Esophagus (tissue), 2 donors: ENCODE data around the gene KCND2. TPM values are rescaled to one million over a fixed set of nuclear protein-coding genes. Genes with fewer than 3 reads are reported as not detected.

Source experiments
- H3K27ac ChIP-seq, 2 donors: one replicate each; pipeline ENCODE4 v1.5.1; 2013; ENCODE audit warnings: low read depth in 2 of 2, mild to moderate bottlenecking in 2 of 2, inconsistent platforms in 1 of 2, low read length in 1 of 2, moderate library complexity in 1 of 2
- H3K27me3 ChIP-seq, 2 donors: one replicate each; pipeline ENCODE4 v1.6.1; 2013; ENCODE audit warnings: low read length in 2 of 2, control low read depth in 1 of 2, mild to moderate bottlenecking in 1 of 2; ENCODE audit not compliant: insufficient read depth in 2 of 2, control insufficient read depth in 1 of 2
- H3K36me3 ChIP-seq, 2 donors: one replicate each; pipeline ENCODE4 v1.6.1; 2013; ENCODE audit warnings: low read length in 1 of 2; ENCODE audit not compliant: control insufficient read depth in 2 of 2, insufficient read depth in 2 of 2
- H3K4me1 ChIP-seq, 2 donors: one replicate each; pipeline ENCODE4 v1.6.1; 2013; ENCODE audit warnings: low read length in 1 of 2; ENCODE audit not compliant: control insufficient read depth in 2 of 2, insufficient read depth in 2 of 2
- H3K4me3 ChIP-seq, 2 donors: one replicate each; pipeline ENCODE4 v1.5.1; 2013; ENCODE audit warnings: low read length in 2 of 2, mild to moderate bottlenecking in 2 of 2, low read depth in 1 of 2, moderate library complexity in 1 of 2
- H3K9me3 ChIP-seq, 2 donors: one replicate each; pipeline ENCODE4 v1.6.1; 2013; ENCODE audit warnings: mild to moderate bottlenecking in 2 of 2, low read depth in 1 of 2, low read length in 1 of 2, moderate library complexity in 1 of 2; ENCODE audit not compliant: control insufficient read depth in 2 of 2, insufficient read depth in 1 of 2
- WGBS, 2 donors: extraction: QIAGEN DNeasy Blood & Tissue Kit; methylation state at CpG; one replicate each; pipeline ENCODE4 v1.1.7; 2013; 5-methylcytosine and 5-hydroxymethylcytosine counted together
- polyA plus RNA-seq, 2 donors: library from polyadenylated mRNA; stranded (reverse); fragments of 200-250 nt; gene quantifications; one replicate each; pipeline ENCODE4 v1.2.3, GENCODE V29; 2013
- donor health status: healthy with polysubstance abuse.
- donor health status: Bipolar disorder and iron deficiency.

The KCND2 gene
- polyA plus RNA-seq, 2 donors: 0.04 TPM; not detected in 1

GRCh38 chr7:120617275-120617674 lies 344.3 kb downstream of the KCND2 start:
- Histone ChIP-seq H3K9me3 (no peaks in the 10 kb centered on the region), H3K4me1 (no peaks in the 10 kb centered on the region), H3K36me3 (no peaks in the 10 kb centered on the region), H3K4me3 (no peak overlapping the region), H3K27ac (no peak overlapping the region), H3K27me3 (no peaks in the 10 kb centered on the region)
- 74 to 79% methylated on average over 3 of the region's 3 CpGs for WGBS, 2 donors

- Histone ChIP-seq H3K36me3 (no peaks in the 10 kb centered on the region), H3K9me3 (no peaks in the 10 kb centered on the region), H3K4me3 (no peak overlapping the region), H3K4me1 (no peaks in the 10 kb centered on the region), H3K27ac (no peak overlapping the region), H3K27me3 (no peaks in the 10 kb centered on the region)
- 52 to 68% methylated on average over 1 of the region's 1 CpG for WGBS, 2 donors
Observed at GRCh38 chr7:120628251-120628650, 355.3 kb downstream of the KCND2 start.

- H3K36me3 ChIP-seq: no peaks in the 10 kb centered on the region
- no peaks in the 10 kb centered on the region for H3K4me1 ChIP-seq
- no peaks in the 10 kb centered on the region for H3K9me3 ChIP-seq
- no peak overlapping the region for H3K4me3 ChIP-seq
- H3K27me3 ChIP-seq: no peaks in the 10 kb centered on the region
- H3K27ac ChIP-seq: no peak overlapping the region
Observed at GRCh38 chr7:120639884-120640283, 366.9 kb downstream of the KCND2 start.

GRCh38 chr7:120645966-120646365 lies 373.0 kb downstream of the KCND2 start:
- Histone ChIP-seq H3K4me1 (no peaks in the 10 kb centered on the region), H3K9me3 (no peaks in the 10 kb centered on the region), H3K4me3 (no peak overlapping the region), H3K27ac (no peak overlapping the region), H3K36me3 (no peaks in the 10 kb centered on the region), H3K27me3 (no peaks in the 10 kb centered on the region)
- 67 to 76% methylated on average over 1 of the region's 1 CpG for WGBS, 2 donors

GRCh38 chr7:120654241-120654640 lies 381.3 kb downstream of the KCND2 start:
- H3K4me3 ChIP-seq: no peak overlapping the region
- no peak overlapping the region for H3K27ac ChIP-seq

GRCh38 chr7:120658516-120658915 lies 385.5 kb downstream of the KCND2 start:
- Histone ChIP-seq H3K27ac (no peak overlapping the region), H3K9me3 (no peaks in the 10 kb centered on the region), H3K4me1 (no peaks in the 10 kb centered on the region), H3K4me3 (no peak overlapping the region), H3K36me3 (no peaks in the 10 kb centered on the region), H3K27me3 (no peaks in the 10 kb centered on the region)
- 74 to 76% methylated on average over 2 of the region's 2 CpGs for WGBS, 2 donors

More at GRCh38 chr7:120654241-120654640, 381.3 kb downstream of the KCND2 start:
- Histone ChIP-seq H3K4me1 (no peaks in the 10 kb centered on the region), H3K36me3 (no peaks in the 10 kb centered on the region), H3K27me3 (no peaks in the 10 kb centered on the region), H3K9me3 (peaks cover 0 to 4% of the 10 kb centered on the region in 2 donors)

- Histone ChIP-seq H3K4me3 (no peak overlapping the region), H3K27ac (no peak overlapping the region), H3K9me3 (no peaks in the 10 kb centered on the region), H3K27me3 (no peaks in the 10 kb centered on the region), H3K4me1 (no peaks in the 10 kb centered on the region), H3K36me3 (no peaks in the 10 kb centered on the region)
Observed at GRCh38 chr7:120662291-120662690, 389.3 kb downstream of the KCND2 start.

- no peak overlapping the region for H3K4me3 ChIP-seq
- WGBS, 2 donors: 74 to 80% methylated on average over 1 of the region's 1 CpG
Observed at GRCh38 chr7:120665068-120665467, 392.1 kb downstream of the KCND2 start.

GRCh38 chr7:120675076-120675475 lies 402.1 kb downstream of the KCND2 start:
- no peaks in the 10 kb centered on the region for H3K9me3 ChIP-seq
- no peaks in the 10 kb centered on the region for H3K4me1 ChIP-seq
- H3K4me3 ChIP-seq: no peak overlapping the region
- H3K27me3 ChIP-seq: no peaks in the 10 kb centered on the region
- H3K36me3 ChIP-seq: no peaks in the 10 kb centered on the region
- no peak overlapping the region for H3K27ac ChIP-seq
- 69 to 74% methylated on average over 5 of the region's 5 CpGs for WGBS, 2 donors

More at GRCh38 chr7:120665068-120665467, 392.1 kb downstream of the KCND2 start:
- no peak overlapping the region for H3K27ac ChIP-seq
- H3K4me1 ChIP-seq: no peaks in the 10 kb centered on the region
- no peaks in the 10 kb centered on the region for H3K9me3 ChIP-seq
- H3K36me3 ChIP-seq: no peaks in the 10 kb centered on the region
- no peaks in the 10 kb centered on the region for H3K27me3 ChIP-seq

- Histone ChIP-seq H3K4me1 (no peaks in the 10 kb centered on the region), H3K36me3 (no peaks in the 10 kb centered on the region), H3K9me3 (no peaks in the 10 kb centered on the region), H3K27ac (no peak overlapping the region), H3K4me3 (no peak overlapping the region), H3K27me3 (no peaks in the 10 kb centered on the region)
- 81 to 88% methylated on average over 1 of the region's 1 CpG for WGBS, 2 donors
Observed at GRCh38 chr7:120677535-120677934, 404.6 kb downstream of the KCND2 start.
